IMR-90 (cell line): ENCODE data around the gene RAPGEF3. TPM values are rescaled to one million over a fixed set of nuclear protein-coding genes. Genes with fewer than 3 reads are reported as not detected.
A peak's percentile ranks its signal among the peaks of the same experiment; 100 is the strongest.

ENCODE experiments used
- ATAC-seq: fragments of 200-7000 bp; cut with Tn5 transposase; 2 replicates; pipeline ENCODE4 v1.9.1; 2020; ENCODE audit warnings: low read depth, mild to moderate bottlenecking, moderate library complexity
- BruUV-seq: library from RNA; stranded (reverse); fragments of 400-500 nt; replicated peaks from 2 replicates; lab custom pipeline; 2021; lab: Mats Ljungman, UMichigan
- CTCF ChIA-PET: fragments of 300-600 bp; formaldehyde crosslinking; extraction: SDS; loops from one replicate; lab custom pipeline; 2021; ENCODE audit warnings: antibody characterized with exemption; lab: Yijun Ruan, JAX
- POLR2A ChIA-PET: fragments of 300-600 bp; sonication (Branson Sonifier 250); formaldehyde crosslinking; loops from one replicate; lab custom pipeline; 2022; ENCODE audit warnings: antibody characterized with exemption; ENCODE audit not compliant: unreplicated experiment; lab: Charles Lee
- DNase-seq: peaks from one replicate; pipeline ENCODE4 v3.0.0; 2013
- H2AFZ ChIP-seq: replicated peaks from 2 replicates; pipeline ENCODE3; 2013; ENCODE audit warnings: low read length, mild to moderate bottlenecking; ENCODE audit not compliant: poor library complexity
- H2AK5ac ChIP-seq: 2 replicates; pipeline ENCODE4 v1.6.1; 2013; ENCODE audit warnings: low read depth, low read length, inconsistent platforms
- H2AK9ac ChIP-seq: replicated peaks from 2 replicates; pipeline ENCODE3; 2013; ENCODE audit warnings: mild to moderate bottlenecking, low read depth, low read length, moderate library complexity; ENCODE audit not compliant: poor library complexity
- H2BK120ac ChIP-seq: 2 replicates; pipeline ENCODE4 v1.6.1; 2013; ENCODE audit warnings: low read depth, low read length, inconsistent platforms
- H2BK15ac ChIP-seq: 3 replicates; pipeline ENCODE4 v1.6.1; 2013; ENCODE audit warnings: low read depth, low read length, inconsistent platforms
- H2BK20ac ChIP-seq: 2 replicates; pipeline ENCODE4 v1.6.1; 2013; ENCODE audit warnings: low read depth, mild to moderate bottlenecking, inconsistent platforms, low read length, moderate library complexity
- H2BK5ac ChIP-seq: 2 replicates; pipeline ENCODE4 v1.6.1; 2013; ENCODE audit warnings: mild to moderate bottlenecking, low read depth, low read length, inconsistent platforms; ENCODE audit not compliant: poor library complexity, severe bottlenecking
- H3K14ac ChIP-seq: replicated peaks from 2 replicates; pipeline ENCODE4 v1.6.1; 2013; ENCODE audit warnings: low read depth, low read length, inconsistent platforms
- H3K18ac ChIP-seq: 2 replicates; pipeline ENCODE4 v1.6.1; 2013; ENCODE audit warnings: low read depth, low read length, control low read depth
- H3K23ac ChIP-seq: 2 replicates; pipeline ENCODE4 v1.6.1; 2013; ENCODE audit warnings: low read depth, low read length, inconsistent platforms
- H3K27ac ChIP-seq: 2 replicates; pipeline ENCODE4 v1.5.1; 2013; ENCODE audit warnings: mild to moderate bottlenecking, control low read depth, low read length; ENCODE audit not compliant: insufficient read depth
- H3K27me3 ChIP-seq: 2 replicates; pipeline ENCODE4 v1.6.1; 2013; ENCODE audit warnings: low read length; ENCODE audit not compliant: control insufficient read depth, insufficient read depth
- H3K36me3 ChIP-seq: 2 replicates; pipeline ENCODE4 v1.6.1; 2013; ENCODE audit warnings: low read length, mixed read lengths; ENCODE audit not compliant: control insufficient read depth, insufficient read depth
- H3K4ac ChIP-seq: 2 replicates; pipeline ENCODE4 v1.6.1; 2013; ENCODE audit warnings: low read depth, low read length, inconsistent platforms
- H3K4me1 ChIP-seq: 2 replicates; pipeline ENCODE4 v1.6.1; 2013; ENCODE audit warnings: low read length, mixed read lengths; ENCODE audit not compliant: control insufficient read depth, insufficient read depth
- H3K4me2 ChIP-seq: 2 replicates; pipeline ENCODE4 v1.6.1; 2013; ENCODE audit warnings: low read depth, mild to moderate bottlenecking, control low read depth, low read length, moderate library complexity
- H3K4me3 ChIP-seq: 2 replicates; pipeline ENCODE4 v1.5.1; 2013; ENCODE audit warnings: low read depth, mild to moderate bottlenecking, control low read depth, low read length, moderate library complexity; ENCODE audit not compliant: insufficient read depth
- H3K56ac ChIP-seq: 2 replicates; pipeline ENCODE4 v1.6.1; 2013; ENCODE audit warnings: low read length, inconsistent platforms; ENCODE audit not compliant: insufficient read depth; ENCODE audit errors: extremely low read depth
- H3K79me1 ChIP-seq, 2 experiments: 2 replicates each; pipeline ENCODE4 v1.6.1; 2013; ENCODE audit warnings: low read length in 2 of 2, inconsistent platforms in 1 of 2, low read depth in 1 of 2
- H3K9ac ChIP-seq: 2 replicates; pipeline ENCODE4 v1.6.1; 2013; ENCODE audit warnings: low read depth, low read length, control low read depth
- H3K9me1 ChIP-seq: 2 replicates; pipeline ENCODE4 v1.6.1; 2013; ENCODE audit warnings: low read length, inconsistent platforms; ENCODE audit not compliant: insufficient read depth
- H3K9me3 ChIP-seq: 2 replicates; pipeline ENCODE4 v1.6.1; 2013; ENCODE audit warnings: low read length; ENCODE audit not compliant: control insufficient read depth, insufficient read depth
- H4K20me1 ChIP-seq: 2 replicates; pipeline ENCODE4 v1.6.1; 2013; ENCODE audit warnings: low read length, inconsistent platforms; ENCODE audit not compliant: insufficient read depth
- H4K5ac ChIP-seq: 2 replicates; pipeline ENCODE4 v1.6.1; 2013; ENCODE audit warnings: mild to moderate bottlenecking, low read depth, low read length, control low read depth
- H4K8ac ChIP-seq, 2 experiments: 2 replicates each; pipeline ENCODE4 v1.6.1; 2013; ENCODE audit warnings: low read depth in 2 of 2, low read length in 2 of 2, control low read depth in 1 of 2, inconsistent platforms in 1 of 2
- H4K91ac ChIP-seq: 2 replicates; pipeline ENCODE4 v1.6.1; 2013; ENCODE audit warnings: low read depth, low read length, inconsistent platforms; ENCODE audit not compliant: insufficient read depth
- CEBPB ChIP-seq: IDR thresholded peaks from 2 replicates; pipeline ENCODE4 v1.6.1; 2012; ENCODE audit warnings: low read depth, low read length, improper control_type of control experiment
- CHD1 ChIP-seq: IDR thresholded peaks from 2 replicates; pipeline ENCODE4 v1.6.1; 2012; ENCODE audit warnings: low read depth, low read length, improper control_type of control experiment
- CTCF ChIP-seq: conservative IDR thresholded peaks from 2 replicates; pipeline ENCODE4 v1.5.1; 2012; ENCODE audit warnings: mild to moderate bottlenecking, low read depth, low read length, improper control_type of control experiment
- FOS ChIP-seq: fragments of 150-350 bp; IDR thresholded peaks from 2 replicates; pipeline ENCODE4 v1.6.1; 2016; ENCODE audit warnings: low read depth, low read length
- MAFK ChIP-seq: IDR thresholded peaks from 2 replicates; pipeline ENCODE4 v1.6.1; 2012; ENCODE audit warnings: low read depth, low read length, improper control_type of control experiment
- MAZ ChIP-seq: IDR thresholded peaks from 2 replicates; pipeline ENCODE4 v1.6.1; 2012; ENCODE audit warnings: low read depth, mild to moderate bottlenecking, low read length, improper control_type of control experiment, moderate library complexity, borderline replicate concordance
- MXI1 ChIP-seq: IDR thresholded peaks from 2 replicates; pipeline ENCODE4 v1.6.1; 2012; ENCODE audit warnings: low read depth, mild to moderate bottlenecking, low read length, moderate library complexity, borderline replicate concordance
- POLR2A ChIP-seq: IDR thresholded peaks from 2 replicates; pipeline ENCODE4 v1.6.1; 2012; ENCODE audit warnings: mild to moderate bottlenecking, low read depth, low read length
- RAD21 ChIP-seq: IDR thresholded peaks from 2 replicates; pipeline ENCODE4 v1.6.1; 2012; ENCODE audit warnings: low read length, improper control_type of control experiment
- RCOR1 ChIP-seq: IDR thresholded peaks from 2 replicates; pipeline ENCODE4 v1.6.1; 2012; ENCODE audit warnings: mild to moderate bottlenecking, low read length, improper control_type of control experiment; ENCODE audit not compliant: insufficient replicate concordance
- RFX5 ChIP-seq: IDR thresholded peaks from 2 replicates; pipeline ENCODE4 v1.8.0; 2012; ENCODE audit warnings: low read depth, mild to moderate bottlenecking, low read length, moderate library complexity
- SMC3 ChIP-seq: fragments of 150-350 bp; IDR thresholded peaks from 2 replicates; pipeline ENCODE4 v1.6.1; 2016; ENCODE audit warnings: low read depth, mild to moderate bottlenecking, antibody characterized with exemption, low read length, moderate library complexity
- USF2 ChIP-seq: fragments of 150-350 bp; IDR thresholded peaks from 2 replicates; pipeline ENCODE4 v1.6.1; 2017; ENCODE audit warnings: mild to moderate bottlenecking, antibody characterized with exemption, low read length, low read depth
- WGBS, 2 experiments: methylation state at CpG; one replicate each; pipeline versions ENCODE4 v1.1.5 to v1.1.7; 2013; ENCODE audit warnings: missing lambda C conversion rate in 2 of 2; ENCODE audit not compliant: insufficient read length in 1 of 2; ENCODE audit errors: extremely low coverage in 2 of 2; 5-methylcytosine and 5-hydroxymethylcytosine counted together
- dilution Hi-C: fragments of 300-500 bp; cut with HindIII; formaldehyde crosslinking; loops from one replicate; pipeline ENCODE4 v1.14.3; 2018; ENCODE audit warnings: low sequenced_read_pairs; ENCODE audit not compliant: unreplicated experiment
- in situ Hi-C: fragments of 300-500 bp; cut with MboI; formaldehyde crosslinking; loops from 3 replicates; pipeline ENCODE4 v1.14.3; 2019; ENCODE audit warnings: low sequenced_read_pairs, inconsistent platforms, mixed read lengths
- intact Hi-C: fragments of 100-400 bp; cut with micrococcal nuclease; formaldehyde crosslinking; loops from 2 replicates; pipeline ENCODE4 v1.10.0; 2022
- polyA plus RNA-seq, 3 experiments: library from polyadenylated mRNA; depleted of rRNA; stranded (reverse); fragments of >200 nt; gene quantifications; 2 replicates each; pipeline ENCODE4 v1.2.3, GENCODE V29; 2012; ENCODE audit warnings: low replicate concordance in 1 of 3
- total RNA-seq: library from RNA; depleted of rRNA; stranded (reverse); fragments of >200 nt; gene quantifications from 2 replicates; pipeline ENCODE4 v1.2.3, GENCODE V29; 2012

Gene RAPGEF3
- total and polyA plus RNA-seq, 2 of the 4 experiments (the other 2 are of a cell fraction) = 1.3 to 2.0 TPM

- H4K20me1 ChIP-seq = peaks cover 15% of the 10 kb centered on the region; the same call in 1 of the 2 replicates
- H2BK5ac ChIP-seq = no peak overlapping the region
- peak overlapping the region; percentile 33 for H2AFZ ChIP-seq
- H3K56ac ChIP-seq = no peak overlapping the region
- H3K36me3 ChIP-seq = peaks cover 83% of the 10 kb centered on the region
- ATAC-seq (no peak), DNase-seq (no peak)
- ChIA-PET POLR2A (no interaction called here), CTCF (interaction anchor here (1.3 kb wide), 1 partner anchor 46 kb away, joined by 4 read pairs; no protein-coding TSS in a partner anchor)
- no peak overlapping the region for H2AK9ac ChIP-seq
- no peak overlapping the region for H3K4ac ChIP-seq
- peaks cover 0 to 31% of the 10 kb centered on the region in 2 experiments for H3K79me1 ChIP-seq
- H4K5ac ChIP-seq = no peak overlapping the region
- intact Hi-C loops (no loop called here), dilution Hi-C loops (no loop called here), in situ Hi-C loops (no loop called here)
- no peak overlapping the region for H3K27ac ChIP-seq
- H3K9me1 ChIP-seq = no peaks in the 10 kb centered on the region
- no peak overlapping the region for H3K4me2 ChIP-seq
- no TSS peak for BruUV-seq
- H3K4me1 ChIP-seq = no peaks in the 10 kb centered on the region
- no peak overlapping the region for H4K8ac ChIP-seq
- TF ChIP-seq RAD21 (no peak), RFX5 (no peak), CHD1 (no peak), MAFK (no peak), CEBPB (no peak), SMC3 (no peak), MAZ (no peak), FOS (no peak), CTCF (no peak), MXI1 (no peak), USF2 (no peak), RCOR1 (no peak), POLR2A (no peak)
- no peak overlapping the region for H3K14ac ChIP-seq
- H3K27me3 ChIP-seq = no peaks in the 10 kb centered on the region
- WGBS, 2 experiments = 80% methylated on average over 2 of the region's 16 CpGs; no CpG with 5 or more reads in 1 of the 2 experiments
- H2BK15ac ChIP-seq = no peak overlapping the region
- H4K91ac ChIP-seq = no peak overlapping the region
- H3K18ac ChIP-seq = no peak overlapping the region
- H3K23ac ChIP-seq = no peak overlapping the region
- no peak overlapping the region for H3K9ac ChIP-seq
- H2BK120ac ChIP-seq = no peak overlapping the region
- no peak overlapping the region for H2BK20ac ChIP-seq
- H3K9me3 ChIP-seq = no peaks in the 10 kb centered on the region
- H2AK5ac ChIP-seq = no peak overlapping the region
- H3K4me3 ChIP-seq = no peak overlapping the region
Measured at GRCh38 chr12:47791874-47792273, 33.2 kb upstream of the RAPGEF3 start.
